GM19467 (cell line): ENCODE measurements around the gene ZFYVE28.
"Not testable (repeated sequence)": the region's sequence is repeated elsewhere in the genome, so short reads cannot be mapped to it uniquely, and the experiment has no call there.

Source experiments
- ATAC-seq: cut with Tn5 transposase; IDR thresholded peaks from one replicate; pipeline ENCODE4 v1.9.1; 2021; ENCODE audit warnings: mild to moderate bottlenecking, moderate library complexity; ENCODE audit not compliant: unreplicated experiment

ZFYVE28 gene

DNA sequence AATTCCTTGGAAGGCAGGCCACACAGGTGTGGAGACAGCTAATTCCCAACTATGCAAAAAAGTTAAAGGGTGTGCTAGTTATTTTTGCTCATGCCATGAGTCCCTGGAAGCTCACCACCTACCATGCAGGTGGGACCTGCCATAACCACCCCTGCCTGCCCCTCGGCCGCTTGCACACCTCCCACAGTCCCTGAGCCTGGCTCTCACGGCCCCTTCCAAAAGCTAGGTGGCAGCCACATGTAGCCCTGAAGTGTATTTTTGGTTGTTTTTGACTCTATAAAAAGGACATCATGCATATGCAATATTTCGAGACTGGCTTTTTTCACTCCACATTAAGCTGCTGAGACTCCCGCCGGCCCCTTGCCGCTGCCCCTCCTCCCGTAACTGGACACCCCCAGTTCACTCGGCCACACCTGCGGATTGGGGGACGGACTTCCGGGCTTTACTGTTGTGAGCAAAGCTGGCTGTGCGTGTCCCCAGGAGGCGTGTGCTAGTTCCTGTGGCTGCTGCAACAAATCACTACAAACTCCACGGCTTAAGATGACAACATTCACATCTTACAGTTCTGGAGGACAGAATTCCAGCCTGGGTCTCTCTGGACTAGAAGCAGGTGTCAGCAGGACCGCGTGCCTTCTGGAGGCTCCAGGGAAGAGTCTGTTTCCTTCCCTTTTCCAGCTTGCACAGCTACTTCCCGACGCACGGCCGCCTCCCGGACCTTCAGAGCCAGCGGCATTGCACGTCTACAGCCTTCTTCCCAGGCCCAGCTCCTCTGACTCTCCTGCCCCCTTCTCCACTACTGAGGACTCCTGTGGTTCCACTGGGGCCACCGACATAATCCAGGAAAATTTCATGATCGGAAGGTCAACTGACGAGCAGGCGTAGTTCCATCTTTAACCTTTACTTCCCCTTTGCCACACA is 24.8 kb downstream of the ZFYVE28 start:
- ATAC-seq = no peak

DNA sequence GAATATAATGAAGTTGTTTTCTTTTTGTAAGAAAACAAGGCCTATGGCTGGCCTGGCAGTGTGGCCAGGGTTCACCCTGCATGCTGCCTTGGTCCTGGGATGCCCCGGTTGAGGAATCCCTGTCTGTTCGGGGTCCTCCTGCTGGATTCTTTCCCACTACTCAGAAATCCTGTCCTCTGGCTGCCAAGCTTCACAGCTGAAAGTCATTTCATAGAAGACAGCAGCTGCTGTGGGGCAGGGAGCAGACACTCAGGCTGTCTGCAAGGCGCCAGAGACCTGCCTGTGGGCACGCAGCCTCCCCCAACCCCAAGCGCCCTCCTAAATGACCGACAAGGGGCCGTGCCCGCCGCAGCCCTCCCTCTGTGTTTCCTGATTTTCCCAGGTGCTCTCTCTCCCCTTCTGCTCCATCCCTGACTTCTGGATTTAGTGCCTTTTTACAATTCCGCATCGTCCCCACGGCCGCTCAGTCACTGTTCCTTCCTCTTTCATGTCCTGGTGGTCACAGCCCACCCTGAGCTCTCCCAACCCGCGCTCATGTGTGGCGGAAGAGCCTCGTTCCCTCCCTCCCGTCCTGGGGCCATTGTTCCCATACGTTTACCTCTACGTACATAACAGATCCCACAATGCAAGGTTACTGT is 27.5 kb downstream of the ZFYVE28 start:
- no peak for ATAC-seq

GRCh38 chr4:2390146-2390545 is 28.3 kb downstream of the ZFYVE28 start:
- no peak for ATAC-seq

GRCh38 chr4:2389691-2390090 is 28.8 kb downstream of the ZFYVE28 start:
- no peak for ATAC-seq

GRCh38 chr4:2388429-2389182 is 29.8 kb downstream of the ZFYVE28 start:
- ATAC-seq = no peak

DNA sequence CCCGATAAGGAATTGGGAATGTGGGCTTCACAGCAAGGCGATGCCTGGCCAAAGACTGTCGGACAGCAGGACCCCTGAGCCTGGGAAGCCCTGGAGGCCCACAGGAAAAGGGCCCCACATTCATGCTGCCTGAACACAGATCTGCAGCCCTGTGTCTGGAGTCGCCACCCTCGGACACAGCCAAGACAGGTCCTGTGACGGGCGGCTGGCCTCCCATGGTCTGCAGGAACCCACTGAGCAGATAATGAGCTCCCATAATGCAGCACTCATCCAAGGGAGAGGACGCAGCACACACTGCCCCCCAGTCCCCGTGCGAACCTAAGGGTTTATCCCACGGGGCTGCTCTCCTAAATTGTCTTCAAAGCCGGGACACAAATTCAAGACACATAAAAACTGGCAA is 30.6 kb downstream of the ZFYVE28 start:
- ATAC-seq = no peak

GRCh38 chr4:2387218-2387617 is 31.2 kb downstream of the ZFYVE28 start:
- ATAC-seq = no peak

DNA sequence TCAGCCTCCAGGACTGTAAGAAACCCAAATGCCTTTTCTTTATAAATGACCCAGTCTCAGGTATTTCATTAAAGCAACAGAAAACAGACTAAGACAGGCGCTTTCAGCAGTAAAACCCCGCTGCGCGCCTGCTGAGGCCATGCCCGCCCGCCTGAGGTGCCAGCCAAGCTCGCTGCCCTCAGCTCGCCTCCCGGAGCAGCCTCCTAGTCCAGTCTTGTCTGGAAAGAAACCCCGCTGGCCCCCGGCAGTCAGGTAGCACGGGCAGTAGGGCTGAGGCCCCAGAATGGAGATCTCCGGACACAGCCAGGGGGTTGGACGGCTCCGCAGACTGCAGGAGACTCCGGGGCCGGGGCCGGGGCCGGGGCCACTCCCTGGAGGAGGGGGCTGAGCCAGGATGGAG is 31.7 kb downstream of the ZFYVE28 start:
- no peak for ATAC-seq

DNA sequence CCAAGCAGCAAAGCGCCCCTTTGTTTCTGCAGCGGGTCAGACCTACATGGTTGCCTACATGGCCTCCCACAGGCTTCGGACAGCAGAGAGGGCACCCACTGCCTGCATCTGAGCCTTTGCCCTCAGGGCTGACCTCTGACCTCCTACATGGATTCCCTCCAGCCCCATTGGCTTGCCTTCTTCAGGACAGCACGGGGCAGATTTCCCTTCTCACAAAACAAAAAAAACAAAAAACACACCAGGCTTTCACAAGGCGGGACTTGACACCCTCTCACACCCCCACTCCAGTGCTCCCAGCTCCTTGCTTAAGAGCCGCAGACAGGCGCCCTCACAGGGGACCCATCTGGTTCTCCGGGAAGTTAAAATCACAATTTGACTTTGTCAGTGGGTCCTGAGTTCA is 32.9 kb downstream of the ZFYVE28 start:
- ATAC-seq = no peak

- no peak for ATAC-seq
These were observed 34.2 kb downstream of the ZFYVE28 start for GRCh38 chr4:2384245-2384644.

GRCh38 chr4:2383760-2384159 is 34.7 kb downstream of the ZFYVE28 start:
- no peak for ATAC-seq

- not testable (repeated sequence) for ATAC-seq
These were observed 35.2 kb downstream of the ZFYVE28 start for GRCh38 chr4:2383220-2383631.

DNA sequence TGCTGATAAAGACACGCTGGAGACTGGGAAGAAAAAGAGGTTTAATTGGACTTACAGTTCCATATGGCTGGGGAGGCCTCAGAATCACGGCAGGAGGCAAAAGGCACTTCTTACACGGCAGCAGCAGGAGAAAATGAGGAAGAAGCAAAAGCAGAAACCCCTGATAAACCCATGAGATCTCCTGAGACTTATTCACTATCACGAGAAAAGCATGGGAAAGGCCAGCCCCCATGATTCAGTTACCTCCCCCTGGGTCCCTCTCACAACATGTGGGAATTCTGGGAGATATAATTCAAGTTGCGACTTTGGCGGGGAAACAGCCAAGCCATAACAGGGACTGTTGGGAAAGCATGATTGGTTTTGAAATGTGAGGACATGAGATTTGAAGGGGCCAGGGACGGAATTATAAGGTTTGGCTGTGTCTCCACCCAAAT is 35.7 kb downstream of the ZFYVE28 start:
- not testable (repeated sequence) for ATAC-seq

GRCh38 chr4:2380589-2380988 is 37.9 kb downstream of the ZFYVE28 start:
- not testable (repeated sequence) for ATAC-seq

- no peak for ATAC-seq
These were observed 39.5 kb downstream of the ZFYVE28 start for GRCh38 chr4:2378898-2379297.

GRCh38 chr4:2378401-2378800 is 40.0 kb downstream of the ZFYVE28 start:
- no peak for ATAC-seq

DNA sequence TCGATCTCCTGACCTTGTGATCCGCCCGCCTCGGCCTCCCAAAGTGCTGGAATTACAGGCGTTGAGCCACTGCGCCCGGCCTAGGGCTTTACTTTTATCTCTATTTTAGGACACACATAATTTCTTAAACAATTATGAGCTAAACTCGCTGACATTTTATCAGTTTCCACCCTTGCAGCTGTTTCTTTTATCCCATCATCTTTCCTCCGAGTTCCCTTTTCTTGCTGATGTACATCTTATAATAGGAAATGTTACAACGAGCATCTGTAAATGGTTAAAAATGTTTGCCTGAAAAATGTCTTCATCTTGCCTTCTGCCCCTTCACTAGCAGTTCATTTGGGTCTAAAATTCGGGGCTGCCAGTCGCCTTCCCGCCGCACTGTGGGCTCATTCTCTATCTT is 41.2 kb downstream of the ZFYVE28 start:
- ATAC-seq = no peak

GRCh38 chr4:2375427-2375826 is 43.0 kb downstream of the ZFYVE28 start:
- no peak for ATAC-seq

DNA sequence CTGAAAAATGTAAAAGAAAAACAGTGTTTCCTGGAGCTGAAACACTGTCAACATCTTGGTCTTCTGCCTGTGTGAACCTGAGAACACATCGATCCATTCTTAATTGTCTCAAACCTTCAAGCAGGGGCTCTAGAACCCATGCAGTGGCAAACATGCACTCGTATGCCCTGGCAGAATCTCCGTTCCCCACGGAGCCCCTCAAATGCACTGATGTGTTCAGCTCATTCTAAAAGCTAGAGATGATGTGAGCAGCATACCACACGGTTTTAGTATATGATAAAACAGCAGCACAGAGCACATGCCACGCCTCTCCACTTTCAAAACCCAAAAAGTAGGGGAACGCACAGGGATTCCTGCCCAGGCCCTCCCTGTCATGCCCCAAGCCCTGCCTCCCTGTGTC is 44.9 kb downstream of the ZFYVE28 start:
- no peak for ATAC-seq

DNA sequence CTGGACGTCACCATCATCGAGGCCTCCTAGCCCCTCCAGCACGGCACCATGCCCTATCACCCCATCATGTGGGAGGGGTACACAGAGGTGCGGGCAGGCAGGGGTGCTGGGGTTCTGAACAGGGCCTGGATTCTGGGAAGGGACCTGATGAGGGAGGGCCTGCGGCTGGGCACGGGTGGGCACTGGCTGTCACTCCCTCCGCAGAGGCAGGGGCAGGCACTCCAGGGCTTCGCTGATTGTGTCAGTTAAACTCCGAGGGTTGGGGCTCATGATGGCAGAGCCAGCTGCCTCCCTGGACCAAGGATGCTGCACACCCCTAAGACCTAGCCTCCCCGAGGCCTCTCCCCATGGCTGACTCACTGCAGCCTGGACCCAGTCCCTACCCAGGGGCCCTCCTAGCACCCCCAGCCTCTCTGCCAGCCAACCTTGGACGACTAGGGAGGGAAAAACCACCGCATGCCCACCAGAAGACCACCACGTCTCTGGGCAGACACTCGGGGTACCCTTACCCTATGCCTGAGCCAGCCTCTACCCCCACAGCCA is 45.9 kb downstream of the ZFYVE28 start:
- no peak for ATAC-seq

DNA sequence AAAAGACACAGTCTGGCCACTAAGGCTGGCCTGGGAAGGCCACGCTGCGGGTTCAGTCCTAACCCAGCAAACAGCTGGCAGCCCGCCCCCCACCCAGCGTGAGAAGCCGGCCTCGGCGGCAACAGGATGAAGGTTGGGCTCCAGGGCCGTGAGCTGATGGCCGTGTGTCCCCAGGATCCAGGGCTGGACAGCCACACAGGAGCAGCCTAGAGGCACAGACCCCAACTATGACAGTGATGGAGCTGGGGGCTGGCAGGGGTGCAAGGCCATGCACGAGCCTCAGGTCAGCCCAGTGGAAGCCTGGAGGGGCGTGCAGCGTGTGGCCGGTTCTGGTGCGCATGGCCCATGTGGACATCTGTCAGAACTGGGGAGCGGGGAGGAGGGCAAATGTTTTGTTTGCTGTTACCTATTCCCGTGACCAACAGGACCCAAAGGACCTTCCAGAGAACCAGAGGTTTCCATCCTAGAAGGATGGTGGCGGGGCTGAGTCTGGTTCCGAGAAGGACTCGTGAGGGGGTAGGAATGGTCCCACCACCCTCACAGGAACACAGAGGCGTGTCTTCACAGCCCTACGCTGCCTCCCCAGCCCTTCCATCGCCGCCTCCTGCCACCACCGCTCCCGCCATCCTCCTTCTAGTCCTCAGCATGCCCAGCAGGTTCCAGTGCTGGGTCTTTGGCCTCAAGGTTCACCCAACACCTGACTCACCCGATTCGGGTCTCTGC is 46.5 kb downstream of the ZFYVE28 start:
- no peak for ATAC-seq
